TTC549 (cell line): ENCODE measurements around the gene TTC28.
"Not testable (repeated sequence)": the region's sequence is repeated elsewhere in the genome, so short reads cannot be mapped to it uniquely, and the experiment has no call there.

Source experiments
- FAIRE-seq: peaks from 2 replicates; lab custom pipeline; 2012; peaks lifted over from hg19 to GRCh38; lab: Jason Lieb, UNC

TTC28 gene

GRCh38 chr22:28480000-28480715, 199.5 kb downstream of the TTC28 start:
- no peak for FAIRE-seq

GRCh38 chr22:28478564-28478963, 201.1 kb downstream of the TTC28 start:
- FAIRE-seq, result no peak

GRCh38 chr22:28477556-28477955, 202.1 kb downstream of the TTC28 start:
- FAIRE-seq, result no peak

- no peak for FAIRE-seq
These were observed 205.3 kb downstream of the TTC28 start for GRCh38 chr22:28474330-28474729.

GRCh38 chr22:28473258-28473657, 206.4 kb downstream of the TTC28 start:
- no peak for FAIRE-seq

DNA sequence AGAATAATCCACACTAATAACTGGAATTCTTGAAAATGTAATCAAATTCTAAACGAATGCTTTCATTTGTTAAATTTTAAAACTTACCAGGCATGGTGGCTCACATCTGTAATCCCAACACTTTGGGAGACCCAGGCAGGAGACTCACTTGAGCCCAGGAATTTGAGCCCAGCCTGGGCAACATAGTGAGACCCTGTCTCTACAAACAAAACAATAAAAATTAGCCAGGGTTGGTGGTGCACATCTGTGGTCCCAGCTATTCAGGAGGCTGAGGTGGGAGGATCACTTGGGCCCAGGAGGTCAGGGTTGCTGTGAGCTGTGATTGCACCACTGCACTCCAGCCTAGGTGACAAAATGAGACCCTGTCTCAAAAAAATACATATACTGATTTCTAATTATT, 212.6 kb downstream of the TTC28 start:
- not testable (repeated sequence) for FAIRE-seq

- no peak for FAIRE-seq
These were observed 213.2 kb downstream of the TTC28 start for GRCh38 chr22:28466399-28466798.

- no peak for FAIRE-seq
These were observed 213.8 kb downstream of the TTC28 start for GRCh38 chr22:28465841-28466240.

GRCh38 chr22:28464127-28464526, 215.5 kb downstream of the TTC28 start:
- no peak for FAIRE-seq

GRCh38 chr22:28463408-28463807, 216.2 kb downstream of the TTC28 start:
- FAIRE-seq, result not testable (repeated sequence)

DNA sequence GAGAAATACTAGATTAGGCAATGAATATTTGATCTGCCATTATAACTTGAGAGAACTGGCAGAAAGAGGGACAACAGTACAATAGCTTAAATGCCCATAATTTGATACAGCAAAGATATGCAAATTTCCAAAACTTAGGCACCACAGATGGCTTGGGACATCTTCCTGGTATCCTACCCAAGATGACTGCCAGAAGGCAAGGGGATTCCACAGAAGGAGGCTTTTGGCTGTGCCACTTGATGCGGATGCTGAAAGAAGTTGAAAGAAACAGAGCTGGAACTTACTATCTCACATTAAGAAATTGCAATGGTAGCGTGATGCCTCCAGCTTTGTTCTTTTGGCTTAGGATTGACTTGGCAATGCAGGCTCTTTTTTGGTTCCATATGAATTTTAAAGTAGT, 216.7 kb downstream of the TTC28 start:
- no peak for FAIRE-seq

- FAIRE-seq, result no peak
These were observed 217.6 kb downstream of the TTC28 start for GRCh38 chr22:28462041-28462440.

GRCh38 chr22:28454431-28455064, 225.1 kb downstream of the TTC28 start:
- FAIRE-seq, result no peak

DNA sequence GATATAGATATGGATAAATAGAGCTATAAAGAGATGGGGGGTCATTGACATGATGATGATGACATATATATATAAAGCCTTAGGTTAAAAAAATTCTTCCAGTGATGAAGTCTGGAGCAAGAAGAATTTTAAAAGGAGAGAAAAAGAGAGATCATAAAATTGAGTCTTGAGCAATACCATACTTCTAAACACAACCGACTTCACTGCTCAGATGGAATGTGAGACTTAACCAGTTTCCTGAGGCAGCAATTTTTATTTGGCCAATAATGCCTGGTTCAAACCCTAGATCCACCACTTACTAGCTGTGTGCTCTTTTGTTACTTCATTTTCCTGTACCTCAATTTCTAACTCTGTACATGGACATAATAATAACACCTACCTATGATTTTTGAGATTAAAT, 229.5 kb downstream of the TTC28 start:
- FAIRE-seq, result no peak

DNA sequence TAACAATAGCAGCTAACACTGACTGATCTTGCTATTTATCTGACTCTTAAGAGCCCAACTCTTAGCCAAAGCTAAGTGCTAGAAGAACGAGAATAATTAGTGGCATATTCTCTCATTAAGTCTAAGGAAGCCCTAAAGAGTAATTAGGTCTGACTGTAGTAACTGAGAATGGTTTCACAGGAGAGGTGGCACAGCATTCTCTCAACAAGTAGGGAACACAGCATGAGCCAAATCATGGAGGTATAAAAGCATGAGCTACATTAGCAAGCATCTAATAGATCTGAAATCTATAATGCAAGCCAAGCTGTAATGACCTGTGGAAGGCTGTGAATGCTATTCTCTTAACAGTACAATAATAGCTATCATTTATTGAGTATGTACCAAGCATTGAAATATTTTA, 230.6 kb downstream of the TTC28 start:
- no peak for FAIRE-seq

DNA sequence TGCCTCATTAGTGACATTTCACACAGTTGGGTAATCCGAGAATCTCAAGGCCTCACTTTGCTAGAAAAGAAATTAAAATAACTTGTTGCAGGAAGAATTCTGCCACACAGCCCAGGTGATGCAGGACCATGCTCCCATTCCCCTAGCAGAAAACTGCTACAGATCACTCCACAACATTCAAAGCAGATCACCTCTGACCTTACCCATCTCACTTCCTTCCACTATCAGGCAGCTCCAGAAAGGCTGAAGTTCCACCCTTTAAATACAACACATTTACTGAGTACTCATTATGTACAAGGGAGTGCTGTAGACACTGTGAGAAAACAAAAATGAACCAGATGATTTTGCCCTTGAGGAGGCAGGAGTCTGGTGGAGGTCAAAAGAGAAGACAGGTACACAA, 231.0 kb downstream of the TTC28 start:
- no peak for FAIRE-seq

DNA sequence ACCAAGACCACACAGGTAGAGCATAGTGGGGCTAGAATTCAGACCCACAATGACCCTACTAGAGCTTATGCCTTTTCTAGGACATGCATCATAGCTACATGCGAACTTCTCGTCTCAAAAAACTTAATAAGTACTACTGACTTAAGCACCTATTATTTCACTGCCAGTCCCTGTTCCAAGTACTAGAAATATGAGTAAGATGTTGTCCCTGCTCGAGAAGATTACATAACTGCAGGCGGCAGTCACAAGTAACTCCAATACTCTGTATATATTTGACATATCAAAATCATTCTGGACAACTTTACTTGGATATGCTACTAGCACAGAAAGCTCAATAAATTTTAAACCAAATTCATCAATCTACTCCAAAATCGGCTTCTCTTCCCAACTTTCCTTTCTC, 235.0 kb downstream of the TTC28 start:
- FAIRE-seq, result no peak

- FAIRE-seq, result no peak
These were observed 236.1 kb downstream of the TTC28 start for GRCh38 chr22:28443526-28443876.

GRCh38 chr22:28442711-28443525, 236.7 kb downstream of the TTC28 start:
- no peak for FAIRE-seq

DNA sequence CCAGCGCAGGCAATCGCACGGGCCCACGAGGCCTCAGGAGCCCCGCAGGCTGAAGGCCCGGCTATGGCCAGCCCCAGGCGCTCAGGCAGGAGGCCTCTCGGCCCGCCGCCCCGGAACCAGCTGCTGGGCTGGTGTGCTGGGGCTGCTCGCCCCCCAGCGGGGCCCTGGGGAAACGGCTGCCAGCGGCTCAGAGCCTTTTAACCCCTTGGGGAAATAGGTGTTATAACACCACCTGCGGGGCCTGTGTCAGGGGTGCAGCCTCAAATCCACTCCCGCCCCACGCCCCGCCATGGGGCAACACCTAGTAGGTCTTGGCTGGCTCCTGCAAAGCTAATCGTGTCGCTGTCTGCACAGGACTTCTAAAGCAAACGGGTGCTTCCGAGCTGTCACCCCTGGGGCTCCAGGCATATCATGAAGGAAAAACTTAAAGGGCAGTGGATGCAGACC, 237.4 kb downstream of the TTC28 start:
- no peak for FAIRE-seq

DNA sequence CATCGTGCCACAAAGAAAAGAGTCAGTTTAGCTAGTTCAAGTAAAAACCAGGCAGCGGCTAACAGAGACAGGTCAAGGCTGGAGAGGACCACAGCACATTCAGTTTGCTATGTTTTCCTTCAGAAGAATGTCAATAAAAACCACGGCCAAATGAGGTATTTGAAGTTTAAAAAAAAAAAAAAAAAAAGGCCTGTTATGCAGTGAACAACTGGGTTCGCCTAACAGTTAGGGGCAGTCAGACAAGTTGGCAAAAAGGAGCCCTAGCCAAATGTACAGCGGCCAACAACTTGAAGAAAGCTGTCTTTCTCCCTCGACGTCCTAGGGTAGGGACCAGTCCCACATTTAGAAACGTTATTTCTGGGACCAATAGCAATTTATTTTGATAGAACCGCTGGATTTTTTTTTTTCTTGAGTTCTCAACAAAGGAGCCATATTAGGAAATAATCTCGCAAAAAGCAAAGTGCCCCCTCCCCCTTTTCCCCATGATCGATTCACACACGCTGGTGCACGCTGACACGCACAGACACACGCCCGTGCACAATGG, 237.8 kb downstream of the TTC28 start:
- FAIRE-seq, result no peak

GRCh38 chr22:28440592-28441390, 238.8 kb downstream of the TTC28 start:
- FAIRE-seq, result no peak
